ENCODE data around the gene KATNB1.

GRCh38 chr16:57723170-57723569, 12.4 kb upstream of the KATNB1 start:
- no peak for TF ChIP-seq POLR2A (IDR thresholded peaks at IDR 0.05; ENCODE audit: low read depth, low read length)
- TF ChIP-seq TAF1 (IDR thresholded peaks at IDR 0.05; ENCODE audit: low read depth, low read length) = no peak
- TF ChIP-seq POLR2AphosphoS5 (IDR thresholded peaks at IDR 0.05; ENCODE audit: low read depth, low read length) = no peak

Measured in GM12891 (cell line).